Stimulated activated CD4-positive, alpha-beta T cell treated with anti-CD3 and anti-CD28 coated beads, Interleukin-15, amount 100 ng/mL, for 48 hours (primary cell): ENCODE measurements around the gene ESM1.

Source experiments
- DNase-seq, 2 donors: peaks; one replicate each; pipeline ENCODE4 v3.0.0-alpha.2; 2020; ENCODE audit warnings: low read depth in 2 of 2

The ESM1 gene

DNA sequence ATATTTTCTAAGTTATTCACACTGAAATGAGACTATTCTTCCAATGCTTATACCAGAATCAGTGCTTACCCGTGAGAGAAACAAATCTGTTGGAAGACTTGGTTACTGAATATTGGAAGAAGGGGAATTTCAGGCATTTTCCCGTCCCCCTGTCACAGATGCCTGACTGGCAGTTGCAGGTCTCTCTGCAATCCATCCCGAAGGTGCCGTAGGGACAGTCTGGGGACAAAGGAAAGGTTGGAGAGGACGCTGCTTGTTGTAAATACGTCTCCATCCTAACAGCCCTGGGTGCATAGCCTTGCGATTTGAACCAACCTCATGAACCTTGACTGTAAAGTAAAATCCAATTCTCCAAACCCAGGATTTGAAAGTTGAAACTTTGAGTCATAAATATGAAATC is 3.5 kb downstream of the ESM1 start:
- DNase-seq, result no peak

DNA sequence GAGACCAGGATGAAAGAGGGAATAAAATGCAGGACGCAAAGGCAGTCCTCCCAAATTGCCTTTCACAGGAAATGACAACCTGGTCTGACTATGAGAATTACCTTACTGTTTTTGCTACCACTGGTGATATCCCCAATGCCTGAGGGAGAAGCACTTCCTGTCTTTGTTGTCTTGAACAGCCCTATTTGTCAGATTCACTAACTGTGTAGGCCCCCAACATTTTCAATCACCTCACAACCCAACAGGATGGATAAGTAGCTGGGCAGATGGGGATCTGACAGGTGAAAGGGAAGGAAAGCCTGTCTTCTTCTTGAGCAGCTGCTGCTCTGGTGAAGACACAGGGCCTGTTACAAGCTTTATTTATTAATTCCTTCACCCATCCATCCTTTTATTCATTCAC is 9.7 kb downstream of the ESM1 start:
- DNase-seq, result no peak

DNA sequence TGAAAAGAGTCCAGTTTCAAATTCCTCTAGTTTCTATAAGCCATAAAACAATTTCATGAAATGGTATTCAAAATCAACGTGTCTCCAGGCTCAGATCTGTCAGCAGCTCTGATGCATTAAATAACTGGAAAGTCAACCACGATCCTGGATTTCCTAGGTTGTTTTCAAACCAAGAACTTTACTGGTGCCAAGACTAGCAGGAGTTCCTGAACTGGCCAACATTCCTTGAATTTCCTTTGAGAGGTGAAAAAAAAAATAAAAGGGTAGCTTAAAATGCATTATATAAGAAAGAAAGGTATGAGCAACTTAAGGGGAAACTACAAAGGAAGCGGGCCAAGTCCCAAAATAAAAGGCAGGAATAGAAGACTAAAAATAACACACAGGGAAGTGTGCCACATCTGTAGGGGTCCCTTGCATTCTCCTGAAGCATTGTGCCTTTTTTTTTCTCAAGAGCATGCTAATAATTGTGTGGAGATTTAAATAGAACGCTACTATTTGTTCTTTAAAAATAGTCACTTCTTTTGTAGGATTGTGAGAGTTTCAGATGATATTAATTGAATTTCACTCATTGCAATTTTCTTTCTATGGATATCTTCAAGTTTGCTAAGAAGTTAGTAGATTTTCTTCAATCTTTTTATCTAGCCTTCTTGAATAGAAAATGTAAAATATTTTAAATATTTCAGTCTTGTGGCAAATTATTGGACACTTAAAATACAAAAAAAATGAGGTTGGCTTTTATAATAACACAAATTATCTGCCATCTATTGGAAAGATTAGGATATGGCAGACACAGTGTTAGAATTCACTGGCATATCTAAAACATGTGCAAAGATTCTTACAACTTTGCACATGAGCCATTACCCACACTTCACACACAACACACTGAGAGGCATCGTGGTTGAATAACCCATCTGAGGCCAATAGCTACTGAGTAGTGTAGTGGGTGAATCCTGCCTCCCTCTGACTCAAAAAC is 15.3 kb downstream of the ESM1 start:
- no peak for DNase-seq

DNA sequence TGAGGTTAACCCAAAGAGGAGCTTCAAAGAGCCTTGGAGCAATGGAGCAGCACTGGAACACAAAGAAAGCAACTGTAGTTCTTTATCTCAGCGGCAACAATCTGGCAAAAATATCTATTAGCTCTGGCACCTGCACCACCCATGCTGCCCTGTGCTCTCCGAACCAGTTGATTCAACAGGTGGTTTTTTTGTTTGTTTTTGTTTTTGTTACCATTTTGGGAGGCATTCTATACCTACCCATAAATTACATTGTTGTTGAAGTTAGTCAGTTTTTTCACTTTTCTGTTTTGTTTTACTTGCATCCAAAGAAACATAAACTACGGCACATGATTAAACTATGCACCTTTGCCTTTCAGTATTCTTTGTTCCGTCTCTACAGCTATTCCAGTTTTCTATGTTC is 16.2 kb downstream of the ESM1 start:
- DNase-seq, result no peak

DNA sequence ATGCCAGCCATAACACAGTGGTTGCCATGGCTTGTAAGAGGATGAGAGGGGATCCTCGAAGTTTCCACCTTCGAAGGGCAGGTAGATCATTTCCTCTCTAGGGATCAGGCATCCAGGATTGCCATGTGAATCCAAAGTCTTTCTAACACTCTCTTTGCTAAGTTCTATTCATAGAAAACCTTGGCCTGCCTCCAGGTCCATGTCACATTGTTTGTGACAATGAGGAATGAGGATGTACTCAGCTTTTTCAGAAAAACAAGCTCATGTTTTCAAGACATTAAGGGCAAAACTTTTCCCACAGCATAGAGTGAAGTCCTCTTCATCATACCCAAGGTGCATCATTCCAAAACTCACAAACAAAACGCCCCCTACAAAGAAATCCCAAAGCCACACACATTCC is 19.6 kb downstream of the ESM1 start:
- DNase-seq, result no peak

DNA sequence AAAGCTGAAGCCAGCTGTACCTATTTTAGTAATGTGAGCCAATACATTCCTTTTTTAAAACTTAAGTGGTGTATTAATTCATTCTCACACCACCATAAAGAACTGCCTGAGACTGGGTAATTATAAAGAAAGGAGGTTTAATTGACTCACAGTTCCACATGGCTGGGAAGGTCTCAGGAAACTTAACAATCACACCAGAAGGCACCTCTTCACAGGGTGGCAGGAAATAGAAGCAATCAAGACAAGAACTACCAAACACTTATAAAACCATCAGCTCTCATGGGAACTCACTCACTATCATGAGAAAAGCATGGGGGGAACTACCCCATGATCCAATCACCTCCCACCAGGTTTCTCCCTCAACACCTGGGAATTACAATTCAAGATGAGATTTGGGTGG is 21.0 kb downstream of the ESM1 start:
- DNase-seq, result no peak

DNA sequence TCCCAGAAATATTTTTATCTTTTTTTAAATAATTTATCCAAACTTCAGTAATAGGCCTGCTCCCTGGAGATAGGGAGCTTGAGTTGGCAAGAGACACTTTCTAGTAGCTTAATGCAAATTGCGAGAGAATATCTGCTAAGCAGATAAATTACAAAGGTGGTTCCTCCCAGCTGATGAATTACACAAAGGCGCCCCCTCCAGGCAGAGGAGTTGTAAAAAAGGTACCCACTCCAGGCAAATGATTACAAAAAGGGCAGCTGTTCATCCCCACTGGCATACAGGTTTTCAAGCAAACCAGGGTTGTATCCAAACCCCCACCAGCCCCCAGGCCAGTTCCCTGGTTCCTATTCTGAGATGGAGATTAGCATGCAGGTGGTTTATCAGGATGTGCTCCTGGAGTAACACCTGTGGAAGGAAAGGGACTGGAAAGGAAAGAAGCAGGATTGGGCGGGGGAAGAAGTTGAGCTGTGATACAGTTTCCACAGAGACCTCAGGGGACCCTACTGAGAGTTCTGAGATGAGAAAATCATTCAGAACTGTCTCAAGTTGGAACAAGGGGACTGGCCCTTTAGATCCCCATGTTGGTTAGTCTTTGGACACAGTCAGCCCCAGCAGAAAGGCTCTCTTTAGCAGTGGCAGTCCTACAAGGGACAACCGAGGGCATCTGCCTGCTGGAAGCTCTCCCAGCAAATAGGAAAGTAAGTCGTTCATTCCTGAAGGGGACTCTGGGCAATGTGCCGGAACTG is 25.5 kb downstream of the ESM1 start:
- DNase-seq, result peak; percentile 12 to 13

DNA sequence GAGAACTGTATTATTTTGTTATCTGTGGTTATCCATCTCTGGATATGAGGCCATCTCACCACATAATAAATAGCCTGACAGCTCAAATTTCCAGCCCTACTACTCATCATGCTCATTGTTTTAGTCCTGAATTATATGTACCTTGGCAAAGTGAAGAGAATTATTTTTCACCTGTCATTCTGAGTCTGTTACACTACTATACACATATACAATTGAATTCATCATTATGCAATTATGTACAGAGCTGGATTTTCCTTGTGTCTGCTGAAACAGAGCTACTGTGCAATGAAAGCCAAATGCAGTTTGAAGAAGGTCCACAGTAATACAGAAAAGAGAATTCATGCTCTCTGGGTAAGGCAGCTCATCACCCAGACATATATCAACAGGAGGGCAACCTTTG is 28.5 kb downstream of the ESM1 start:
- no peak for DNase-seq

DNA sequence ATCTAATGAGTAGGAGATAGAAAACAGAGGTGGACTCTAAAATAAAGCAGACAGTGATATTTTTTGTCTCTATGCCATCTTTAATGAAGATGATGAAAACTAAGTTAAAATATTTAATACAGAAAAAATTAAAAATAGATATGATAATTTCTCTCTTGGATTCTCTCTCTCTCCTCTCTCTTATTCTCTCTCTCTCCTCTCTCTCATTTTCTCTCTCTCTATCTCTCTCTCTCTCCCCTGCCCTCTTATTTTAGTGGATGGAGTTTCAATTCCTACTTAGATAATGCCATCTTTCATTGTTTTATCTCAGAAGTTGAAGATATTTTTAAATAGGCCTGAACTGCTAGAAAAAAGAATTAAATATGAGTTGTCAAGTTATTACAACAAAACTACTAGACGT is 38.2 kb downstream of the ESM1 start:
- no peak for DNase-seq

DNA sequence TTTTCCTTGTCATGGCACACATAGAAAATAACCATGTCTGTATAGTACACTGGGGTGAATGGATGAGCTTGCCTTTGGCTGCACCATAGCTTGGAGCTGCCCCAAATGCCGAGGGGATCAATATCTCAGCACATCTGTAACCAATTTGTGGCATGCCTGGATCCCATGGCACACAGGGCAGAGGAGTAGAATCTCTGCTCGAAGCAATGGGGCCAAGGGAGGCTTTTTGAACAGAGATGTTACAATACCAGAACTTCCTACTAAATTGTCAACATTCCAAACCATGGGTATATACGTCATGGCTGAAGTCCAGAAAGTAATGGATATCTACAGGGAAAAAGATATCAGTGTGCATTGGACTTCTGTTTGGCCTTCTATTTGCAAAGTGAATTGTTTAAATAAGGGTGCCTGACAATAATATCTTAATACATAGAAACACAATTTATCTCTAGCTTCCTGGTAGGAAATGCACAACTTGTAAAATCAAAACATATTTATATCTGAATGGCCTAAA is 39.0 kb downstream of the ESM1 start:
- DNase-seq, result no peak

DNA sequence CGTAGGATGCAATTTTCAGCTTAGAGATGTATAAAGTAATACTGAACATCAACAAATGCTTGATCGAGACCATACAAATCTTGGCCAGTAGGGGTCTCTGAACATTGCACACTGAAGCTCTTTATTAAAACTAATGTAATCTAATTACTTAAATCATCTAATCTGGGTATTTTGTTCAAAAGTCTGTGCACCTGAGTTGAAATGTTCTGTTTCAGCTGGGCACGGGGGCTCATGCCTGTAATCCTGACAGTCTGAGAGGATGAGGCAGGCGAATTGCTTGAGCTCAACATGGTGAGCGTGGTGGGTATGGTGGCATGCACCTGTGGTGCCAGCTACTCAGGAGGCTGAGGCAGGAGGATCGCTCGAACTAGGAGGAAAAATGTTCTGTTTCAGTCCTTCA is 41.0 kb downstream of the ESM1 start:
- peak in 1 of 2 donors; percentile 11 for DNase-seq

DNA sequence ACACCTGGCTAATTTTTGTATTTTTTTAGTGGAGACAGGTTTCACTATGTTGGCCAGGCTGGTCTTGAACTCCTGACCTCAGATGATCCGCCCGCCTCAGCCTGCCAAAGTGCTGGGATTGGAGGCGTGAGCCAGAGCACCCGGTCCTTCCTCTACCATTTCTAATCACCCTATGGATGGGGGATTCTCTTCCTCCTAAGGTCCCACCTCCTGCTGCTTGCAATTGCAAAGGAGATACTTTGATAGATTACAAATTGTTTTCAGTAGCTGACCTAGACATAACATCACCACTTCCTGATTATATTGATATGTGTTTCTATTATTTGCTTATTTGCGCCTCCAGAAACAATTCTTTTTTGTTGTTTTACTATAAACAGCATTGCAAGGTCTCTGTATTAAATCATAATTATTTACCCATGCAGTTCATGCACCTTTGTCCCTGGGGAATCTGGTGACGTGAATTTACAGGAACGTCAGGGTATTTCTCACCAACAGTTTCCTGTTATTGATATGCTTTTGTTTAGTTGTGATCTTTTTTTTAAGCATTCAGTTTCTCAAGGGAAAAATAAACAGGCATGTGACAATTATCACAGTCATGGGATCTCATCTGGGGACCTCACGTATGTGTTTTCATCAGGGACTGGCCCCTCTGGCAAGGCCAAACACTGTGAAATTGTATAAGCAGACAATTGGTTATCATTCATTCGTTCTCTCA is 43.2 kb downstream of the ESM1 start:
- no peak for DNase-seq

DNA sequence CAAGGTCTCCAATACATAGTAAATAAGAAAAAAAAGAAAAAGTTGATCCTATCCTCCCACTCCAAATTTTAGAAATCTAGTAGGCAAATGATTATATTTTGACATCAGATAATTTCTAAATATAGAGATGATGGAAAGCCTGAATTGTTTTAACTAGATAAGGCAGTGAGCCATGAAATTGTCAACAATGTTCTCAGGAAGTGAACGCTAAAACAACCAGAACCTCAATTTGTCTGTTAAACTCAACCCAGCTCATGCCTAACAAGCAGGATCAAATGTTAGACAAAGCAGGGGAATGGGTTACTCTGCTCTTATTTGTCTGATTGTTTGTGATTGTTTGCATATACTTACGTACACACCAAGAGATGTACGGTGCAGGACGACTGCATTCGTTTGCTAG is 49.2 kb downstream of the ESM1 start:
- no peak for DNase-seq

DNA sequence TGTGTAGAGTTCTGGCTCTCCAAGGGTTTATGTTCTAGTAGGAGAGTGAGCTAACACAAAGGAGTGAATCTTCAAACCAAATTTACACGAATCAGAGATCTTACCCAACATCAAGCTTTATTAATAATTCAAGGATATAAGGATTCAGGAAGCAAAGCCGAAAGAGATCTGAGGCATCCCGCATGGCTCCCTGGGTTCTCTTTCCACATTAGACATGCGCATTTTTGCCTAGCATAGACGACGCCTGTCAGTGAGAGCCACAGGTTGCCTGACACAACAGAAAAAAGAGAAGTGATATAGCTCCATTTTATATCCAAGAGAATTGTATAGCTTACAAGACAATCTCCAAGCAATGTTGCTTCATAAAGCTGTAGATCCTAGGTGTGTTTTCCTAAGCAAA is 52.6 kb downstream of the ESM1 start:
- no peak for DNase-seq

DNA sequence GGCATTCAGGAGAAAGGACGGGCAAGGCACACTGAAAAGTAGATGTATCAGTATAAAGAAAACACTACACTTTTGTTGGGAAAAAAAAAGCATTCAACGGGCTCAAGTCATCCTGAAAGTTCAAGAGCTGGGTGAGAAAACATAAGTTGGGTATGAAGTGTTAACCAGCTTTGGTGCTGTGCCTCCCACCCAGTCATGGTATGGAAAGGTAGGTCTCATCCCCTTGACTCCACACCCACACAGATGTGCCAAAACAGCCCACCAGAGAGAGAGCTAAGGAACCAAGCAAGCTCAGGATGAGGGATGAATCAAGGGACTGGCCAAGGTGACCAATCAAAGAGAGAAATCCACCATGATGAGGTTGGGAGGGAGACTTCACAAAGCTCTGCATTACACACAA is 54.7 kb downstream of the ESM1 start:
- DNase-seq, result no peak
